OCI-M1 (cell line): ENCODE measurements around the gene MOV10L1.
A peak's percentile ranks its signal among the peaks of the same experiment; 100 is the strongest.
"Not testable (repeated sequence)": the region's sequence is repeated elsewhere in the genome, so short reads cannot be mapped to it uniquely, and the experiment has no call there.

Experiments
- DNase-seq: peaks from one replicate; lab custom pipeline; 2025; lab: John Stamatoyannopoulos, UW

Gene MOV10L1

DNA sequence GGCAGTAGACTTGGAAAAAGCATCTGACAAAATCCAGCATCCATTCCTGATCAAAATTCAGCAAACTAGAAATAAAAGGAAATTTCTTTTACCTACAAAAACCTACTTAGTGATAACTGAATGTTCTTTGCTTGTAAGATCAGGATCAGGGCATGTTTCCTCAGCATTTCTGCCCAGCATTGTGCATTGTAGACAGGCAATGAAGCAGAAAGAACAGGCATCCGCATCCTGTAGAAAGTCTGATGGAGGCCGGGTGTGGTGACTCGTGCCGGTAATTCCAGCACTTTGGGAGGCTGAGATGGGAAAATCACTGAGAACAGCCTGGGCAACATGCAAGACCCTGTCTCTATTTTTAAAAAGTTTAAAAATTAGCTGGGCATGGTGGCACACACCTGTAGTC lies 48.2 kb downstream of the MOV10L1 start:
- no peak for DNase-seq

GRCh38 chr22:50138988-50139387 lies 49.2 kb downstream of the MOV10L1 start:
- no peak for DNase-seq

GRCh38 chr22:50139843-50140415 lies 50.1 kb downstream of the MOV10L1 start:
- no peak for DNase-seq

DNA sequence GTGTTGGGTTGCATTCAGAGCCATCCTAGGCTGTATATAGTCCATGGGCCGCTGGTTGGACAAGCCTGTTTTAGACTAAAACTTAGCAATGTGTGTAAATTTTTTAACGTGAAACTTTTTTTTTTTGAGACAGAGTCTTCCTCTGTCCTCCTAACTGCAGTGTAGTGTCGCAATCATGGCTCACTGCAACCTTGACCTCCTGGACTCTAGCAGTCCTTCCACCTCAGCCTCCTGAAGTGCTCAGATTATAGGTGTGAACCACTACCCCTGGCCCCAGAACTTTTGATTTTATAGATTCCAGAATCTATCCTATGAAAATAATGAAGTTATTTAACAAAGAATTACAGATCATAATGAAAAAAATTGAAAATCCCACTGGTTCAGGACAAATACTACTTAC lies 50.8 kb downstream of the MOV10L1 start:
- no peak for DNase-seq

DNA sequence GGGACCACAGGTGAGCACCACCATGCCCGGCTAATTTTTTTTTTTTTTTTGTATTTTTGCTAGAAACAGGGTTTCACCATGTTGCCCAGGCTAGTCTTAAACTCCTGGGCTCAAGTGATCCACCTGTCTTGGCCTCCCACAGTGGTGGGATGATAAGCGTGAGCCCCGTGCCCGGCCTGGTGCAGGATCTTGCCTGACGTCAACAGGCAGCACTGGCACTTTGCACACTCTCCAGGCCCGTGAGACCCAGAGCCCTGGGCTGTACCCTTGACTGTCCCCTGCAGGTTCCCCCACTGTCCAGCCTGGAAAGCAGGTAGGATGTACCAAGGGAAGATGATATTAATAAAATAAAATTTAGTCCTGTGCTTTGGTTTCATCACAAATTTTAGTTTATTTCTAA lies 51.7 kb downstream of the MOV10L1 start:
- DNase-seq, result no peak

GRCh38 chr22:50141891-50142363 lies 52.1 kb downstream of the MOV10L1 start:
- peak; percentile 17 for DNase-seq

DNA sequence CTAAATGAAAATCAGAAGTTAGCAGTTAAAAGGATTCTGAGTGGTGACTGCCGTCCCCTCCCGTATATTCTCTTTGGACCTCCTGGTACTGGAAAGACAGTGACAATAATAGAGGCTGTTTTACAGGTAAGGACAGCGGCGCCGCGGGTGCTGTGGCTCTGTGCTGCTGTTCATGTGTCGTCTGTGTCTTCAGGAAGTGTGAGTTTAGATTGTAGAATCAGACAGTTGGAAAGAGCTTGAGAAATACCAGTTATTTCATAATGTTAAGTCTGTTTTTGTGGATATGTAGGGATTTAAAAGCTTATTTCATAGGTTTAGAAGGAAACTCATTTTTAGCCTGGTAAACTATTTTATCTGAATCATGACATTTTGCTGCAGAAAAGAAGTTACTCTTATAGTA lies 53.3 kb downstream of the MOV10L1 start:
- DNase-seq, result no peak

- peak; percentile 22 for DNase-seq
These were observed 54.3 kb downstream of the MOV10L1 start for GRCh38 chr22:50144005-50144614.

GRCh38 chr22:50145721-50146438 lies 56.1 kb downstream of the MOV10L1 start:
- no peak for DNase-seq

DNA sequence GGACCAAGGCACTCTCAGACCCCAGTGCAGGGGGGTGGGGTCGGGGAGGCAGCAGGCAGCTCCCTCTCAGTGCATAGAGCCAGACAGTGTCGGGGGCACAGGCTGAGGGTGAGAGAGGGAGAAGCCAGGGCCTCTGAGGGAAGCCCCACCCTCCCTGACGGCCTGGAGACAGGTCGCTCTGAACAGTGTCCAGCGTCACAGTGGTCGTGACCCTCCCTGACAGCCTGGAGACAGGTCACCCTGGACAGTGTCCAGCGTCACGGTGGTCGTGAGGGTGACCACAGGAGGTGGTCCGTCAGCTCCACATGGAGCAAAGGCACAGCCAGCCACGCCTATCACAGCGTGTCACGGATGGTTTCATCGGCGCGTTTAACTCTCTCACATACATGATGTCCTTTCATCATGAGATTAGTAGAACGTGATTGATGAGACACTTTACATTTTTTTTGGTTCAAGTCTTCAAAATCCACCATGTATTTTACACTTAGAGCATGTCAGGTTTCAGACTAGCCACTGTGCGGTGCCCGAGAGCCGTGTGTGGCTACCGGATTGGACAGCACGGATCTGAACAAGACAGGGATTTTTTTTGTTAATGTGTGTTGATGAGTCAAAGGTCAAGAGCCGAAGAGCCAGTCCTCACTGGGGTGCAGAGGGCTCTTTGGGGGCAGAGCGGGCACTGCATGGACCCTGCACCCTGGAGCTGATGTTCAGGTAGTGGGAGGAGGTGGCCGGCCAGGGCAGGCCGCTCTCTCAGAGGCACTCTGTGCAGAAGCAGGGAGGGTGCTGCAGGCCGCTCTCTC lies 56.8 kb downstream of the MOV10L1 start:
- peak; percentile 67 for DNase-seq

DNA sequence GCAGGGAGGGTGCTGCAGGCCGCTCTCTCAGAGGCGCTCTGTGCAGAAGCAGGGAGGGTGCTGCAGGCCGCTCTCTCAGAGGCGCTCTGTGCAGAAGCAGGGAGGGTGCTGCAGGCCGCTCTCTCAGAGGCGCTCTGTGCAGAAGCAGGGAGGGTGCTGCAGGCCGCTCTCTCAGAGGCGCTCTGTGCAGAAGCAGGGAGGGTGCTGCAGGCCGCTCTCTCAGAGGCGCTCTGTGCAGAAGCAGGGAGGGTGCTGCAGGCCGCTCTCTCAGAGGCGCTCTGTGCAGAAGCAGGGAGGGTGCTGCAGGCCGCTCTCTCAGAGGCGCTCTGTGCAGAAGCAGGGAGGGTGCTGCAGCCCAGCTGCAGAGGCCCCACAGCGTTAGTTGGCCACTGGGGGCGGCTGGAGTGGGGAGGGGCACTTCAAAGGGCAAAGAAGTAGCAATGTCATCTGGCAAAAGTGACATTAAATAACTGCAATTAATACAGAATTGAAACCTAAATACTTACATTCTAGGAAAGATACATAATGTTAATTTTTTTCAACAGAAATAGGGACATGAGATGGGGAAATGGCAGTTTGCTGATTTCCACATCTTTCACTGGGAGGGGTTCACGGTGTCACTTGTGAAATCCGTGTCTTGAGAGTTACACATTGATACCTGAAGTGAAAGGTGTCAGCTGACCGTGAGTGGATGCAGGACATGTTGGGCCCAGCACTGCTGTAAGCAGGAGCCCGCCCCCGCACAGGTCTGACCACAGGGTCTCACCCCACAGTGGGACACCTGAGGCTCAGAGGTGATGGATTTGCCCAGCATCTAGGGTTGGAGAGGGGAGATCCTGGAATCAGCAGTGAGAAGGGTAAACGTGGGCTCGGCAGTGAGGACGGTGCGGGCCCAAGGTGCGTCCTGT lies 57.7 kb downstream of the MOV10L1 start:
- not testable (repeated sequence) for DNase-seq

DNA sequence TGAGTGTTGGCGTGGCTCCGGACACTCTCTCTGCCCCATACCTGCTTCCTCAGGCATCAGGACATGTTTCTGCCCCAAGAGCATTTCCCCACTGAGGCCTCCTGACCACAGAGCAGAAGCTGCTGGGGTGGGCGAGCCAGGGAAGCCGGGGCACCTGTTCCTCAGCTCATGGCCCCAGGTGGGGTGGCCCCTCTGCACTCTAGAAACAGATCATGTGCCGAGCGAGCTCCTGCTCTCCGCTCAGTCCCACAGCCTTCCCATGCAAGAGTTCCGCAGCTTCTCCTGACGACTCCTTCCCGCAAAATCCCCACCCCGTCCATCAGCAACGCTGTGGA lies 58.3 kb downstream of the MOV10L1 start:
- DNase-seq, result no peak

DNA sequence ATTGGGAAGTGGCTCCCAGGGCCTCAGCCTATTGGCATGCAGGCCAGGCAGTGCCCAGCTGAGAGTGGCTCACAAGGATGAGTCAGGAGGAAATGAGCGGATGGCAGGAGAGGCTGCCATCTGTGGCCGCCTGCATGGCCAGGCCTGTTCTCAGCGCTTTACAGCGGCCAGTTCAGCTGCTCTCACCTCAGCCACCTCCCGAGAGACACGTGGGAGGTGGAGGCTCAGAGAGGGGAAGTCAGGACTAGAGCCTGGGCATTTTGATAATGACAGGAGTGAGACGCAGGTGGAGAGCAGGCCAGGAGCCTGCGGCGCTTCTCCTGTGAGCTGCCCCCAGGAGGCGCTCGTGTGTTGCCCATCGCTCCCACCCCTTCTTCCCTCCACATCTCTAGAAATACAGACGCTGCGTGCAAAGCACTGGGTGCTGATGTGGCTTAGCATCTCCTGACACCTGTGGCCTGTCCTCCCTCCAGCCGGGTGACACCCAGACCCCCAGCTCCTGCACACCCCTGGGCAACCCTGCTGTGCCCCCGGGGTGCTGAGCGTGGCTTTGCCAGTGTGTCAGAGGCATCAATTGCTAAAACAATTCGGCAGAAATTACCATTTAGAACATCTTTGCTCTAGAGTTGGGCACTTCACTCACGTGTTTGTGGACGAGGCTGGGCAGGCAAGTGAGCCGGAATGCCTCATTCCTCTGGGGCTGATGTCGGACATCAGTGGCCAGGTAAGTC lies 59.4 kb downstream of the MOV10L1 start:
- DNase-seq, result peak; percentile 84

DNA sequence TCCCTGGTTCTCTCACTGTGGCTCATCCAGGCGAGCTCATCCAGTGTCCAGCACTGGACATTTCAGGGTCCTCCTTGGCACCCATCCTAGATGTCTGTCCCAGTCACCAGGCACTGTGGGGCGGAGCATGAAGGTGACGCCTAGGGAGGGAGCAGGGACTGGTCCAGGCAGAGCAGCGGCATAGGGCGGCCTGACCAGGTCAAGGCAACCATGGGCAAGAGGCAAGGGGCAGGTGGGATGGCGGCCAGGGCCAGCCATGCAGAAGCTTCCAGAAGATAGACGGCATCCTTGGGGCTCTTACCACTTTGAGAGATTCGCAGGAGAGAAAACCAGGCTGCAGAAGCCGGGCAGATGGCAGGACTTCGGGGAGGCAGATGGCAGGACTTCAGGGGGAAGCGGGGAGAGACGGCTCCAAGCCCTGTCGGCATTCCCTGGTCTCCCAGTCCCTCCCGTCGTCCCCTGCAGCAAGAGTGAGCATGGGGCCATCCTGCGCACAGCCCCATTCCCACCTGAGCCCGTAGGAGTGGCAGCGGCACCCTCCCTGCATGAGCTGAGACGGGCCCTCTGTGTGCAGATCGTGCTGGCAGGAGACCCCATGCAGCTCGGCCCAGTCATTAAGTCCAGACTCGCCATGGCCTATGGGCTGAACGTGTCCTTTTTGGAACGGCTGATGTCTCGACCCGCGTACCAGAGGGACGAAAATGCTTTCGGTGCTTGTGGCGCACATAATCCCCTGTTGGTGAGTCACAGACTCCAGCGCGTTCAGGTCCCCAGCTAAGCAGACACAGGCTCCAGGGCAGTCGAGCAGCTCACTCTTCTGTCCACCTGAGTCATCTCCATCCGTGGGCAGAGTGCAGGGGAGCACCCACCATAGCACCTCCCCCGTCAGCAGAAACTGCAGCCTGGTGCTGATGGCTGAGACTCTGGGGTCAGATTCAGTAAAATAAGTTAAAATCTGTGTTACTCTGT lies 60.6 kb downstream of the MOV10L1 start:
- DNase-seq, result no peak

DNA sequence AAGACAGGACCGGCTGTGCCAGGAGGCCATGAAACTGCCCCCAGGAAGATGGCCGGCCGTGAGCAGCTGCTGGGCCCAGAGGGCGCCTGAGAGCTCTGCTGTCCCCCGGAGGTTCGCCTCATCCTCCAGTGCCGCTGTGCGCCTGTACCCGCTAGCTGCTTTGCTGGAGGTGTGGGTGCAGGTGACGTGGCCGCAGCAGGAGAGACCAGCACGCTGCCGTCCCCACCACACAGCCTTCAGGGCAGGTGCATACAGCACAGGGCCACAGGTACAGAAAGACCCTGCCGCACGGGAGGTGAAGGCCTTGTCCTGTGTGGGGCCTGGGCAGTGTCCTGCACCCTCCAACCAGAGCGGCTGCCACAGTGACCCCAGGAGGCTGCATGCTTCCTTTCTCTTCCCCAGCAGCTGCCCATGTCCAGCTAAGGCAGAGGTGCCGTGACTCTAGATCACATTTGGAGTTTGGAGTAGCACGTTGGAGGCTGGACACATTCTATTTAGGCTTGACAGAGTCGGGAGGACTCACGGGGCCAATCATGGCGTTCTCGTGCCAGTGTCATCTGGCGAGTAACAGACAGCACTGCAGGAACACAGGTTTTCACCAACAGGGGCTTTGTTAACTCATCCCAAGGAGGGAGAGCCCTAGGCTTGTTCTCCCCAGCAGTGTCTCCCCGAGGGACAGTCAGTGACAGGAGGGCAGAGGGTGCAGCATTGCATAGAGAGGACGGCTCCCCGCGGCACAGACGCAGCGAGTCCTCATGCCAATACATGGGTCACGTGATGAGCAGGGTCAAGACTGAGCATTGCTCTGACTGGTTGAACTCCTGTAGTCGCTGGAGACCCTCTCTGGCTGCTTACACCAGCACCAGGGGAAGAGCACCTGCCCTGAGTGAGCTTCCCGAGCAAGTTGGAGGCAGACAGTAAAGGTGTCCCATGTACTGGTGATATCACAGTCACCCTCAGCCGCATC lies 62.0 kb downstream of the MOV10L1 start:
- no peak for DNase-seq

GRCh38 chr22:50153056-50153755 lies 63.4 kb downstream of the MOV10L1 start:
- DNase-seq, result no peak

- DNase-seq, result no peak
These were observed 63.9 kb downstream of the MOV10L1 start for GRCh38 chr22:50153756-50154140.
